Psoas muscle (tissue), 8 donors: Measurements from ENCODE around the gene TAF10. TPM values are rescaled to one million over a fixed set of nuclear protein-coding genes. Genes with fewer than 3 reads are reported as not detected.

Source experiments
- ATAC-seq, 4 donors: fragments of 200-7000 bp; cut with Tn5 transposase; one replicate each; pipeline ENCODE4 v1.9.1; 2020; ENCODE audit warnings: moderate library complexity in 3 of 4, mild to moderate bottlenecking in 2 of 4
- DNase-seq, 2 donors: peaks; one replicate each; pipeline ENCODE4 v3.0.0-alpha.2; 2020
- H3K27ac ChIP-seq: fragments of 200-600 bp; one replicate; pipeline ENCODE4 v1.8.0; 2022
- H3K27me3 ChIP-seq, 3 donors: fragments of 200-600 bp in 1 of 3; one replicate each; pipeline versions ENCODE4 v1.6.1 to v1.8.0; 2013 to 2022; ENCODE audit warnings: low read length in 2 of 3, mild to moderate bottlenecking in 2 of 3, moderate library complexity in 1 of 3; ENCODE audit not compliant: insufficient read depth in 3 of 3
- H3K36me3 ChIP-seq, 2 donors: fragments of 200-600 bp in 1 of 2; one replicate each; pipeline versions ENCODE4 v1.6.1 to v1.8.0; 2013 to 2022; ENCODE audit warnings: low read depth in 1 of 2, mild to moderate bottlenecking in 1 of 2, moderate library complexity in 1 of 2; ENCODE audit not compliant: insufficient read depth in 1 of 2
- H3K4me1 ChIP-seq: fragments of 200-600 bp; one replicate; pipeline ENCODE4 v1.8.0; 2022
- H3K4me3 ChIP-seq: fragments of 200-600 bp; one replicate; pipeline ENCODE4 v1.8.0; 2022; ENCODE audit warnings: mild to moderate bottlenecking
- H3K9me3 ChIP-seq: fragments of 200-600 bp; one replicate; pipeline ENCODE4 v1.8.0; 2022
- CTCF ChIP-seq: fragments of 200-600 bp; IDR thresholded peaks from one replicate; pipeline ENCODE4 v1.8.0; 2022; ENCODE audit warnings: antibody characterized with exemption
- WGBS, 3 donors: extraction: QIAGEN DNeasy Blood & Tissue Kit; methylation state at CpG; one replicate each; pipeline versions ENCODE4 v1.1.6 to v1.1.7; 2013; 5-methylcytosine and 5-hydroxymethylcytosine counted together
- intact Hi-C, 2 donors: fragments of 100-400 bp; cut with DNase I; formaldehyde crosslinking; loops; one replicate each; pipeline versions ENCODE4 v1.11.0 to v1.14.2; 2022
- polyA plus RNA-seq, 3 donors: library from polyadenylated mRNA; stranded (reverse); fragments of 200-250 nt; gene quantifications; one replicate each; pipeline ENCODE4 v1.2.3, GENCODE V29; 2013
- total RNA-seq, 4 donors: library from RNA; stranded (reverse); fragmentation: NEBNext Ultra II Directional in 2 of 4; extraction: Animal tissue kit (Norgen Biotek cat#: 25700) in 2 of 4; gene quantifications; one replicate each; pipeline versions ENCODE4 v1.2.1 to v1.2.4, GENCODE V29; 2021 to 2023
- donor health status: healthy with polysubstance abuse.
- donor health status: DM: no; HTN: no; CAD: no; lungs with moderate emphysema.
- donor health status: Bipolar disorder and iron deficiency.
- donor health status: healthy.
- donor health status: DM: yes; HTN: yes; CAD: no.
- donor health status: DM: no; HTN: no; CAD: no.
- donor health status: DM: no; HTN: no; CAD: no.
- donor health status: DM: yes; HTN: yes; CAD: no.

TAF10 gene
- total and polyA plus RNA-seq, 7 donors: 67.0 to 119 (median 80.3) TPM

- H3K36me3 ChIP-seq: peaks cover 0 to 9% of the 10 kb centered on the region in 2 donors
- no peak overlapping the region for H3K4me3 ChIP-seq
- ATAC-seq: no peak
- WGBS, 3 donors: 52 to 58% (median 58%) methylated on average over 4 of the region's 4 CpGs
- no peaks in the 10 kb centered on the region for H3K27me3 ChIP-seq
- H3K27ac ChIP-seq: no peak overlapping the region
- intact Hi-C loops: no loop called here
- peaks cover 4% of the 10 kb centered on the region for H3K4me1 ChIP-seq
- no peaks in the 10 kb centered on the region for H3K9me3 ChIP-seq
- DNase-seq: no peak
- no peak for TF ChIP-seq CTCF
Observed at GRCh38 chr11:6638429-6638828, 26.4 kb upstream of the TAF10 start.

GRCh38 chr11:6637871-6638270 lies 25.9 kb upstream of the TAF10 start:
- DNase-seq (no peak), ATAC-seq (peak; percentile 28 to 57 (median 50))
- 8 to 17% (median 12%) methylated on average over 3 of the region's 3 CpGs for WGBS, 3 donors
- peaks cover 0 to 13% of the 10 kb centered on the region in 2 donors for H3K36me3 ChIP-seq
- no peaks in the 10 kb centered on the region for H3K9me3 ChIP-seq
- no peak overlapping the region for H3K27ac ChIP-seq
- intact Hi-C loops: no loop called here
- TF ChIP-seq CTCF: no peak
- peaks cover 4% of the 10 kb centered on the region for H3K4me1 ChIP-seq
- no peak overlapping the region for H3K4me3 ChIP-seq
- H3K27me3 ChIP-seq: no peaks in the 10 kb centered on the region

DNA sequence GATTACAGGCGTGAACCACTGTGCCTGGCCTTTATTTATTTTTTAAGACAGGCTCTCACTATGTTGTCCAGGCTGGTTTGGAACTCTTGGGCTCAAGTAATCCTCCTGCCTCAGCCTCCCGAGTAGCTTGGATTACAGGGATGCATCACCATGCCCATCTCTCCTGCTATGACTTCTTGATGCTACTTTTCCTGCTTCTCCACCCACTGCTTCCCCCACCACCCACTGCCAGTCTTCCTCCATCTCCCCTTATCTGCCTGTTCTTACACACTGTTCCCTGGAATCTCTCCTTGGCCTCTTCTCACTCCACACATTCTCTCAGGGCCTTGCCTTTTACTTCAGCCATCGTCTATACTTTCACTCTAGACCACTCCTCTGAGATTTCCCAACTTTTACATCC lies 24.5 kb upstream of the TAF10 start:
- Histone ChIP-seq H3K9me3 (no peaks in the 10 kb centered on the region), H3K27me3 (no peaks in the 10 kb centered on the region), H3K36me3 (peaks cover 0 to 19% of the 10 kb centered on the region in 2 donors), H3K4me3 (no peak overlapping the region), H3K4me1 (peaks cover 4% of the 10 kb centered on the region), H3K27ac (no peak overlapping the region)
- TF ChIP-seq CTCF: no peak
- 76 to 87% (median 81%) methylated on average over 3 of the region's 3 CpGs for WGBS, 3 donors
- DNase-seq: no peak
- ATAC-seq: no peak
- intact Hi-C loops: no loop called here

GRCh38 chr11:6635082-6635932 lies 23.3 kb upstream of the TAF10 start:
- DNase-seq (peak; percentile 51 to 81), ATAC-seq (peak; percentile 46 to 69 (median 54))
- WGBS, 3 donors: 33 to 42% (median 39%) methylated on average over 10 of the region's 10 CpGs
- H3K4me1 ChIP-seq: peaks cover 4% of the 10 kb centered on the region
- H3K27ac ChIP-seq: peak overlapping the region; percentile 46
- H3K4me3 ChIP-seq: no peak overlapping the region
- H3K36me3 ChIP-seq: peaks cover 0 to 12% of the 10 kb centered on the region in 2 donors
- no peaks in the 10 kb centered on the region for H3K9me3 ChIP-seq
- intact Hi-C loops: no loop called here
- no peak for TF ChIP-seq CTCF
- no peaks in the 10 kb centered on the region for H3K27me3 ChIP-seq
